Measurements from ENCODE around the gene STRIT1. TPM values are rescaled to one million over a fixed set of nuclear protein-coding genes. Genes with fewer than 3 reads are reported as not detected.
A peak's percentile ranks its signal among the peaks of the same experiment; 100 is the strongest.

Gene STRIT1
- total and polyA plus RNA-seq, 9 of the 15 experiments (the other 6 are each of a cell fraction or from before 2014, with no cell fraction given) = not detected

GRCh38 chr3:155303540-155304097, 10.1 kb upstream of the STRIT1 start:
- FAIRE-seq (no peak), DNase-seq (ENCODE audit: extremely low read depth in 1 of 4, low spot score in 3 of 4) (peak in 2 of 4 experiments; percentile 21 to 55), ATAC-seq (peak; percentile 61)
- no peaks in the 10 kb centered on the region for H4K20me1 ChIP-seq (replicated peaks; ENCODE audit: control insufficient read depth, insufficient read depth, low read length)
- no peak overlapping the region for H3K4me2 ChIP-seq (ENCODE audit: insufficient read depth, low read length)
- no peaks in the 10 kb centered on the region for H3K9me1 ChIP-seq (ENCODE audit: control insufficient read depth, insufficient read depth, low read length)
- intact Hi-C loops (cut with micrococcal nuclease) (no loop called here), in situ Hi-C loops (cut with MboI) (no loop called here)
- ChIA-PET CTCF (ENCODE audit: low intra/inter-chr PET ratio) (no interaction called here), POLR2A (no interaction called here)
- peak overlapping the region; percentile 79 for H2AFZ ChIP-seq (ENCODE audit: low read depth, low read length)
- H3K9ac ChIP-seq (ENCODE audit: insufficient read depth in 1 of 2, low read depth in 2 of 2, low read length in 2 of 2) = no peak overlapping the region
- peaks cover 0 to 8% of the 10 kb centered on the region in 2 experiments; a peak in 1 of 5 replicates for H3K4me1 ChIP-seq (replicated peaks in 1 of 2; ENCODE audit: control insufficient read depth in 2 of 2, insufficient read depth in 2 of 2, low read length in 2 of 2)
- no peaks in the 10 kb centered on the region for H3K36me3 ChIP-seq (ENCODE audit: control insufficient read depth, insufficient read depth, low read length)
- H3K79me2 ChIP-seq (ENCODE audit: control insufficient read depth, insufficient read depth, low read length) = no peaks in the 10 kb centered on the region
- no peak overlapping the region for H3K4me3 ChIP-seq
- H3K27me3 ChIP-seq (ENCODE audit: control insufficient read depth in 2 of 2, insufficient read depth in 2 of 2, low read length in 2 of 2) = no peaks in the 10 kb centered on the region
- no peak overlapping the region for H3K27ac ChIP-seq (ENCODE audit: extremely low read depth, low read depth, low read length)
- BruUV-seq (replicated peaks) = no TSS peak
- H3K9me3 ChIP-seq (replicated peaks; ENCODE audit: control insufficient read depth, insufficient read depth, low read depth, low read length) = peaks cover 3% of the 10 kb centered on the region
- no peak for TF ChIP-seq ZBTB17 (CRISPR knock-in tag; IDR thresholded peaks at IDR 0.05)
- TF ChIP-seq NFIC (IDR thresholded peaks at IDR 0.05) = 0 out of 2 replicates have a peak, but pooled peaks have one; percentile 28
- no peak for TF ChIP-seq FOXA3 (CRISPR knock-in tag; conservative IDR thresholded peaks at IDR 0.05 in 1 of 2, IDR thresholded peaks at IDR 0.05 in 1 of 2)
- no peak for TF ChIP-seq PBX2 (CRISPR knock-in tag; IDR thresholded peaks at IDR 0.05; ENCODE audit: low read depth)
- peak; percentile 36 for TF ChIP-seq PBX2 (tag; conservative IDR thresholded peaks at IDR 0.05; ENCODE audit: low read depth)
- TF ChIP-seq CC2D1A (IDR thresholded peaks at IDR 0.05) = no peak
- no peak for TF ChIP-seq GATAD2B (IDR thresholded peaks at IDR 0.05; ENCODE audit: borderline replicate concordance)
- no peak for TF ChIP-seq MCM3 (IDR thresholded peaks at IDR 0.05)
- TF ChIP-seq ZFP91 (CRISPR knock-in tag; IDR thresholded peaks at IDR 0.05) = no peak
- TF ChIP-seq RFX7 (CRISPR knock-in tag; IDR thresholded peaks at IDR 0.05) = no peak
- no peak for TF ChIP-seq POLR2A (conservative IDR thresholded peaks at IDR 0.05)
- no peak for TF ChIP-seq NR2C2 (CRISPR knock-in tag; IDR thresholded peaks at IDR 0.05)
- TF ChIP-seq NR2C2 (tag; IDR thresholded peaks at IDR 0.05) = peak; percentile 41; the same call in 1 of the 2 replicates
- TF ChIP-seq PKNOX1 (IDR thresholded peaks at IDR 0.05) = peak; percentile 88
- no peak for TF ChIP-seq HLTF (IDR thresholded peaks at IDR 0.05)
- no peak for TF ChIP-seq SMAD3 (CRISPR knock-in tag; conservative IDR thresholded peaks at IDR 0.05)
- TF ChIP-seq CAMTA2 (CRISPR knock-in tag; conservative IDR thresholded peaks at IDR 0.05) = no peak
